Measurements from ENCODE around the gene HERC5. TPM values are rescaled to one million over a fixed set of nuclear protein-coding genes. Genes with fewer than 3 reads are reported as not detected.

Gene HERC5
- total RNA-seq, 4 donors from 2014 or later, result 2.8 to 12.4 (median 4.0) TPM

DNA sequence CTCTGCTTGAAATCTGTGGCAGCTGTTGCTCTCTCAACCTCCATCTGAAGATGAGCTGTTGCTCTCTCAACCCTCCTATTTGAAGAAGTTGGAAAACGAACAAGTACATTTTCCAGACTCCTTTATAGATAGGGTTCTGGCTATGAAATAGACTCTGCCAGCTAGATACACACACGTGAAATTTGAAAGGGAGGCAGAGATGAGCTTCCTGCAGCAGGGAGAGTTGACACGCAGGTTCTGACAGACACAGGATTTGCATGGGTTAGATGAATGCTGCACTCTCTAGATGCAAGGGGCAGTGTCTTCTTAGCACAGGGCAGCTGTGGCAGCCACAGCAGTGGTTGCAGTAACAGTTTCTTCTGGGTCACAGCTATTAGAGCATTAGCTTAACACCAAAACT, 74.6 kb downstream of the HERC5 start:
- no peak for DNase-seq
- Histone ChIP-seq H3K9me3 (no peaks in the 10 kb centered on the region), H3K4me1 (peaks cover 0 to under 1% (median 0%) of the 10 kb centered on the region in 4 donors), H3K4me3 (no peak overlapping the region), H3K27ac (no peak overlapping the region), H3K36me3 (no peaks in the 10 kb centered on the region), H3K27me3 (no peaks in the 10 kb centered on the region)
- TF ChIP-seq CTCF (IDR thresholded peaks at IDR 0.05), result no peak
- TF ChIP-seq POLR2A (IDR thresholded peaks at IDR 0.05), result no peak

GRCh38 chr4:88533088-88533790, 76.3 kb downstream of the HERC5 start:
- Histone ChIP-seq H3K27me3 (no peaks in the 10 kb centered on the region), H3K4me1 (no peaks in the 10 kb centered on the region), H3K4me3 (no peak overlapping the region), H3K27ac (no peak overlapping the region), H3K9me3 (no peaks in the 10 kb centered on the region), H3K36me3 (no peaks in the 10 kb centered on the region)
- DNase-seq, result no peak
- TF ChIP-seq POLR2A (IDR thresholded peaks at IDR 0.05) (no peak), CTCF (IDR thresholded peaks at IDR 0.05) (no peak)

DNA sequence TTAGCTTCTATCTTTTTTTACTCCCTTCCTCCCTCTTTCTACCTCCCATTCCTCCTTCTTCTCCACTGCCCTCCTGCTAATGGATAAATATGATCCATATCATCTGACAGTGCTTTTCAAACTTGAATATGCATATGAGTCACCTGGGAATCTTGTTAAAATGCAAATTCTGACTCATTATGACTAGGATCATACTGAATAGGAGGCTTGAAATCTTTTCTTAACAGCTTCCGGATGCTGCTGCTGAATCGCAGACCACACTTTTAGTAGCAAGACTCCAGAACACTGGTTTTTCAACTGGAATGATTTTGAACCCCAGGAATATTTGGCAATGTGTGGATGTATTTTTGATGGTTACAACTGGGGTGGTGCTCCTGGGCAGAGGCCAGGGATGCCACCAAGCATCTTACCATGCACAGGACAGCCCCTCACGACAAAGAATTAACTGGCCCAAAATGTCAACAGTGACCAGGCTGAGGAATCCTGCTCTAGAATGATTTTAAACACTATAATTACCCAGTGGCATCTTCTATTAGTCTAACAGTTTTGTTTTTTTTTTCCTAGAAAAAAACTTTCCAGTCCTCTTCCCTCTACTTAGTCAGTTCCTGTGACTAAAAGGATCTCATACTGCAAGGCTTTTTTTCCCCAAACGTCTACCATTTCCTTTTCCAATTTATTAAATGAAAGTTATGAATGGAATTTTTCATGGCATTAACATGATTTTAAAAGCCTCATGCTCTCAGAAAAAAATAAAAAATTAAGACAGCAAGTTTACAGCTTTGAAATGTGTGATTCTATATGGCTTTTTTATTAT, 77.2 kb downstream of the HERC5 start:
- H3K36me3 ChIP-seq, result no peaks in the 10 kb centered on the region
- peaks cover 0 to 1% (median 0%) of the 10 kb centered on the region in 4 donors for H3K4me1 ChIP-seq
- H3K27ac ChIP-seq, result no peak overlapping the region
- TF ChIP-seq POLR2A (IDR thresholded peaks at IDR 0.05), result no peak
- TF ChIP-seq CTCF (IDR thresholded peaks at IDR 0.05), result no peak
- no peak overlapping the region for H3K4me3 ChIP-seq
- no peak for DNase-seq
- H3K27me3 ChIP-seq, result no peaks in the 10 kb centered on the region
- H3K9me3 ChIP-seq, result peaks cover 0 to 2% (median 0%) of the 10 kb centered on the region in 4 donors

DNA sequence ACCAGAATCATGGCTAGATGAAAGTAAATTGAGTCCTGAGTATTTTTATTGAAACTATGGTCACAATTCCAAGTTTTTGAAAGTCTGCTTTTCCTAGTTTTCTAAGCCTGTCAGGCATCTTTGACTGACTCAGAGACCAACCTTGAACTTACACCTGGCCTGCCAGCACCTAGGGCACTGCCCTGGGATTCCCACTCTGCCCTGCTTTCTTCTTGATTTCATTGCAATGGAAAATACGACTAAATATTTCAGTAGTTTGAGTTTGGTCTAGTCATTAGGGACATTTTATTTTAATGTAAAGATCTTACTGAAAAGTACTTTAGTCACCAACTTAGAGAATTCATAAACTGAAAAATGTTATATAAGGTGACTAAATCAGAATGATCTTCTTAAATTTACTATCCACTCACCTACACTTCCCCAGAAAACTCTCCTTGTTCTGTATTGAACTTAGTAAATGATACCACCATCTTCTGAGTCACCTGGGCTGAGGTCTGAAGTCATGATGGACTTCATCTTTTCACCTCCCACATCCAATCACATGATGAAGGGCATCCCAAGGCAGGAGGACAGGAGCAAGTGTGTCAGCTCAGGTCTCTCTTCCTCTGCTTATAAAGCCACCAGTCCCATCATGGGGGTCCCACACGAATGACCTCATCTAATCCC, 78.3 kb downstream of the HERC5 start:
- Histone ChIP-seq H3K27ac (no peak overlapping the region), H3K4me1 (peaks cover 0 to 9% (median 0%) of the 10 kb centered on the region in 4 donors), H3K4me3 (no peak overlapping the region), H3K36me3 (no peaks in the 10 kb centered on the region), H3K9me3 (peaks cover 0 to 3% (median 0%) of the 10 kb centered on the region in 4 donors), H3K27me3 (no peaks in the 10 kb centered on the region)
- DNase-seq, result no peak
- no peak for TF ChIP-seq CTCF (IDR thresholded peaks at IDR 0.05)
- no peak for TF ChIP-seq POLR2A (IDR thresholded peaks at IDR 0.05)

GRCh38 chr4:88537709-88538108, 80.8 kb downstream of the HERC5 start:
- peaks cover 0 to 3% (median 0%) of the 10 kb centered on the region in 4 donors for H3K9me3 ChIP-seq

More at GRCh38 chr4:88537709-88538108, 80.8 kb downstream of the HERC5 start:
- no peaks in the 10 kb centered on the region for H3K27me3 ChIP-seq
- H3K27ac ChIP-seq, result no peak overlapping the region
- TF ChIP-seq CTCF (IDR thresholded peaks at IDR 0.05) (no peak), POLR2A (IDR thresholded peaks at IDR 0.05) (no peak)
- DNase-seq, result no peak
- no peaks in the 10 kb centered on the region for H3K36me3 ChIP-seq
- H3K4me1 ChIP-seq, result peaks cover 0 to 9% (median 0%) of the 10 kb centered on the region in 4 donors
- H3K4me3 ChIP-seq, result no peak overlapping the region
